ENCODE results near the gene RAE1. TPM values are rescaled to one million over a fixed set of nuclear protein-coding genes. Genes with fewer than 3 reads are reported as not detected.

The RAE1 gene
- total and polyA plus RNA-seq, 2 of the 8 experiments (the other 6 are each of a cell fraction or from before 2014, with no cell fraction given) = 35.9 to 44.9 TPM

DNA sequence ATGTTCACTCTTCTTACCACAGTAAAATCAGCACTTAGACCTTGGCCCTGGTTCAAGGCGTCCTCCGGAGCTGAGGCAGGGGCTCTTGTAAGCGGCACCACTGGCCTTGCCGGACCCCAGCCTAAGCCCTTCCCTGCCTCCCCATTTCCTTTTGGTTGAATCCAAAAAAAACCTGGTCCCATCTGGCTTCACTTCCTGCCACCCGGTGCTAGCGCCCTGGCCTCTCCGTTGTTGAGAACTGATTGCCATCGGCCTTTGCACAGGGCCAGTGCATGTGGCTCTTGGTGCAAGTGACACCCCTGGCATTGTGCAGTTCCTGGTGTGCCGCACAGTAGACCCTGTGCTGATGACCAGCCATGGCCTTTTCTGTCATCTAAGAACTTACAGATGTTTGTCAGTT, 21.1 kb downstream of the RAE1 start (continued):
- TF ChIP-seq SAP30 (IDR thresholded peaks at IDR 0.05; ENCODE audit: insufficient read depth, insufficient replicate concordance, low read length) = no peak
- TF ChIP-seq KDM1A (IDR thresholded peaks at IDR 0.05; ENCODE audit: borderline replicate concordance, low read length) = no peak

Data from H1 (cell line).